ENCODE results near the gene ST8SIA4. TPM values are rescaled to one million over a fixed set of nuclear protein-coding genes. Genes with fewer than 3 reads are reported as not detected.

ST8SIA4 gene
- total and polyA plus RNA-seq, 4 donors = 0.35 to 4.1 (median 1.6) TPM

DNA sequence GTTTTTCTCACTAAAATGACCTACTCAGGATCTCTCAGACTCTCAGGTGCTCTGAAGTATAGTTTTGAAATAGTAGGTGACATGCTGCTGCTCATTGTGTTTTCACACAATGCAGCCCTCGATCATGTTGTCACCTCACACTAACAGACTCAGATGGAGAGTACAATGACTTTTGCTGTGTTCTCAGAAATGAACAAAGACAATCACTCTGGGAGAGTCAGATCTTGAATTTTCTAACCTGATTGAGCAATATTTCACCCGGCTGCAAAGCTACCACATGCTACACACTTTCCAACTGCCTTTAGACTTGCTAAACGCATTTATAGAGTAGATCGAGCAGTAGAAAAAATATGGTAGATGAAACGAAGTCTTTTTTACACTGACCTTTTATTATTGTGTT lies 113.4 kb downstream of the ST8SIA4 start (continued):
- TF ChIP-seq NR2F2 (IDR thresholded peaks at IDR 0.05) = no peak

DNA sequence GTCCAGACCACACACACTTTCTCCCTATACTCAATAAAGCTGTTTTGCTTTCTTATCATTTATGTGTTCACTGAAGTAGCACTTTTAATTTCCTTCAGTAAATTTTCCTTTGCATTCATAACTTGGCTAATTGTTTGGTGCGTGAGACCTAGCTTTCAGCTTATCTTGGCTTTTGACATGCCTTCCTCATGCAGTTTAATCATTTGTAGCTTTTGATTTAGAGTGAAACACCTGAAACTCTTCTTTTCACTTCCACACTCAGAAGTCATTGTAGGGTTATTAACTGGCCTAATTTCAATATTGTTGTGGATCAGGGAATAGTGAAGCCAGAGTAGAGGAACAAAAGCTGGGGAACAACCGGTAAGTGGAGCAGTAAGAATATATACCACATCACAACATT lies 114.7 kb downstream of the ST8SIA4 start:
- Histone ChIP-seq H3K27ac (ENCODE audit: low read depth in 1 of 2, low read length in 2 of 2) (no peak overlapping the region), H3K9ac (ENCODE audit: low read depth in 1 of 2, low read length in 2 of 2) (no peak overlapping the region), H3K36me3 (ENCODE audit: control insufficient read depth in 4 of 4, insufficient read depth in 3 of 4, low read depth in 1 of 4, low read length in 3 of 4) (no peaks in the 10 kb centered on the region), H3K4me1 (ENCODE audit: control insufficient read depth in 4 of 4, insufficient read depth in 4 of 4, low read length in 3 of 4) (no peaks in the 10 kb centered on the region), H3K27me3 (ENCODE audit: control insufficient read depth in 4 of 4, insufficient read depth in 4 of 4, low read length in 3 of 4) (peaks cover 0 to 2% (median 0%) of the 10 kb centered on the region in 4 donors), H3K4me3 (ENCODE audit: low read depth in 1 of 3, low read length in 3 of 3) (no peak overlapping the region), H3K9me3 (ENCODE audit: control insufficient read depth in 4 of 4, low read length in 3 of 4) (no peaks in the 10 kb centered on the region)
- no peak for DNase-seq (ENCODE audit: low spot score)
- TF ChIP-seq HNF4A (conservative IDR thresholded peaks at IDR 0.05) (no peak), JUND (IDR thresholded peaks at IDR 0.05) (no peak), HNF4G (IDR thresholded peaks at IDR 0.05) (no peak), RAD21 (IDR thresholded peaks at IDR 0.05) (no peak), EGR1 (IDR thresholded peaks at IDR 0.05; ENCODE audit: low read depth in 2 of 2) (no peak), NR2F2 (IDR thresholded peaks at IDR 0.05) (no peak), TAF1 (conservative IDR thresholded peaks at IDR 0.05) (no peak), GABPA (IDR thresholded peaks at IDR 0.05 in 1 of 2, conservative IDR thresholded peaks at IDR 0.05 in 1 of 2) (no peak), YY1 (IDR thresholded peaks at IDR 0.05) (no peak), RXRA (IDR thresholded peaks at IDR 0.05) (no peak), SP1 (IDR thresholded peaks at IDR 0.05) (no peak), FOXA2 (IDR thresholded peaks at IDR 0.05) (no peak), FOXA1 (IDR thresholded peaks at IDR 0.05) (no peak)
- TF ChIP-seq, protein P1, sequence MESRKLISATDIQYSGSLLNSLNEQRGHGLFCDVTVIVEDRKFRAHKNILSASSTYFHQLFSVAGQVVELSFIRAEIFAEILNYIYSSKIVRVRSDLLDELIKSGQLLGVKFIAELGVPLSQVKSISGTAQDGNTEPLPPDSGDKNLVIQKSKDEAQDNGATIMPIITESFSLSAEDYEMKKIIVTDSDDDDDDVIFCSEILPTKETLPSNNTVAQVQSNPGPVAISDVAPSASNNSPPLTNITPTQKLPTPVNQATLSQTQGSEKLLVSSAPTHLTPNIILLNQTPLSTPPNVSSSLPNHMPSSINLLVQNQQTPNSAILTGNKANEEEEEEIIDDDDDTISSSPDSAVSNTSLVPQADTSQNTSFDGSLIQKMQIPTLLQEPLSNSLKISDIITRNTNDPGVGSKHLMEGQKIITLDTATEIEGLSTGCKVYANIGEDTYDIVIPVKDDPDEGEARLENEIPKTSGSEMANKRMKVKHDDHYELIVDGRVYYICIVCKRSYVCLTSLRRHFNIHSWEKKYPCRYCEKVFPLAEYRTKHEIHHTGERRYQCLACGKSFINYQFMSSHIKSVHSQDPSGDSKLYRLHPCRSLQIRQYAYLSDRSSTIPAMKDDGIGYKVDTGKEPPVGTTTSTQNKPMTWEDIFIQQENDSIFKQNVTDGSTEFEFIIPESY (IDR thresholded peaks at IDR 0.05) = no peak
- TF ChIP-seq, protein P2, sequence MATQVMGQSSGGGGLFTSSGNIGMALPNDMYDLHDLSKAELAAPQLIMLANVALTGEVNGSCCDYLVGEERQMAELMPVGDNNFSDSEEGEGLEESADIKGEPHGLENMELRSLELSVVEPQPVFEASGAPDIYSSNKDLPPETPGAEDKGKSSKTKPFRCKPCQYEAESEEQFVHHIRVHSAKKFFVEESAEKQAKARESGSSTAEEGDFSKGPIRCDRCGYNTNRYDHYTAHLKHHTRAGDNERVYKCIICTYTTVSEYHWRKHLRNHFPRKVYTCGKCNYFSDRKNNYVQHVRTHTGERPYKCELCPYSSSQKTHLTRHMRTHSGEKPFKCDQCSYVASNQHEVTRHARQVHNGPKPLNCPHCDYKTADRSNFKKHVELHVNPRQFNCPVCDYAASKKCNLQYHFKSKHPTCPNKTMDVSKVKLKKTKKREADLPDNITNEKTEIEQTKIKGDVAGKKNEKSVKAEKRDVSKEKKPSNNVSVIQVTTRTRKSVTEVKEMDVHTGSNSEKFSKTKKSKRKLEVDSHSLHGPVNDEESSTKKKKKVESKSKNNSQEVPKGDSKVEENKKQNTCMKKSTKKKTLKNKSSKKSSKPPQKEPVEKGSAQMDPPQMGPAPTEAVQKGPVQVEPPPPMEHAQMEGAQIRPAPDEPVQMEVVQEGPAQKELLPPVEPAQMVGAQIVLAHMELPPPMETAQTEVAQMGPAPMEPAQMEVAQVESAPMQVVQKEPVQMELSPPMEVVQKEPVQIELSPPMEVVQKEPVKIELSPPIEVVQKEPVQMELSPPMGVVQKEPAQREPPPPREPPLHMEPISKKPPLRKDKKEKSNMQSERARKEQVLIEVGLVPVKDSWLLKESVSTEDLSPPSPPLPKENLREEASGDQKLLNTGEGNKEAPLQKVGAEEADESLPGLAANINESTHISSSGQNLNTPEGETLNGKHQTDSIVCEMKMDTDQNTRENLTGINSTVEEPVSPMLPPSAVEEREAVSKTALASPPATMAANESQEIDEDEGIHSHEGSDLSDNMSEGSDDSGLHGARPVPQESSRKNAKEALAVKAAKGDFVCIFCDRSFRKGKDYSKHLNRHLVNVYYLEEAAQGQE (IDR thresholded peaks at IDR 0.05) = no peak
- TF ChIP-seq, protein P3, sequence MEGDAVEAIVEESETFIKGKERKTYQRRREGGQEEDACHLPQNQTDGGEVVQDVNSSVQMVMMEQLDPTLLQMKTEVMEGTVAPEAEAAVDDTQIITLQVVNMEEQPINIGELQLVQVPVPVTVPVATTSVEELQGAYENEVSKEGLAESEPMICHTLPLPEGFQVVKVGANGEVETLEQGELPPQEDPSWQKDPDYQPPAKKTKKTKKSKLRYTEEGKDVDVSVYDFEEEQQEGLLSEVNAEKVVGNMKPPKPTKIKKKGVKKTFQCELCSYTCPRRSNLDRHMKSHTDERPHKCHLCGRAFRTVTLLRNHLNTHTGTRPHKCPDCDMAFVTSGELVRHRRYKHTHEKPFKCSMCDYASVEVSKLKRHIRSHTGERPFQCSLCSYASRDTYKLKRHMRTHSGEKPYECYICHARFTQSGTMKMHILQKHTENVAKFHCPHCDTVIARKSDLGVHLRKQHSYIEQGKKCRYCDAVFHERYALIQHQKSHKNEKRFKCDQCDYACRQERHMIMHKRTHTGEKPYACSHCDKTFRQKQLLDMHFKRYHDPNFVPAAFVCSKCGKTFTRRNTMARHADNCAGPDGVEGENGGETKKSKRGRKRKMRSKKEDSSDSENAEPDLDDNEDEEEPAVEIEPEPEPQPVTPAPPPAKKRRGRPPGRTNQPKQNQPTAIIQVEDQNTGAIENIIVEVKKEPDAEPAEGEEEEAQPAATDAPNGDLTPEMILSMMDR (IDR thresholded peaks at IDR 0.05; ENCODE audit: low read depth, low read length, missing input control) = no peak
- TF ChIP-seq, protein P4, sequence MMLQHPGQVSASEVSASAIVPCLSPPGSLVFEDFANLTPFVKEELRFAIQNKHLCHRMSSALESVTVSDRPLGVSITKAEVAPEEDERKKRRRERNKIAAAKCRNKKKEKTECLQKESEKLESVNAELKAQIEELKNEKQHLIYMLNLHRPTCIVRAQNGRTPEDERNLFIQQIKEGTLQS (IDR thresholded peaks at IDR 0.05) = no peak
- TF ChIP-seq, protein P5, sequence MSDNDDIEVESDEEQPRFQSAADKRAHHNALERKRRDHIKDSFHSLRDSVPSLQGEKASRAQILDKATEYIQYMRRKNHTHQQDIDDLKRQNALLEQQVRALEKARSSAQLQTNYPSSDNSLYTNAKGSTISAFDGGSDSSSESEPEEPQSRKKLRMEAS (IDR thresholded peaks at IDR 0.05) = no peak
- 73% methylated on average over 2 of the region's 2 CpGs for WGBS

All from liver (tissue), 9 donors.